Stimulated activated CD4-positive, alpha-beta T cell treated with anti-CD3 and anti-CD28 coated beads, Interleukin-4, amount 100 ng/mL, for 48 hours (primary cell): ENCODE results near the gene CARS1.
A peak's percentile ranks its signal among the peaks of the same experiment; 100 is the strongest.

Source experiments
- DNase-seq, 2 donors: peaks; one replicate each; pipeline ENCODE4 v3.0.0-alpha.2; 2020; ENCODE audit warnings: low read depth in 2 of 2

Gene CARS1

GRCh38 chr11:2991452-2992233 is 65.6 kb downstream of the CARS1 start:
- peak; percentile 24 to 55 for DNase-seq

GRCh38 chr11:2990617-2991451 is 66.4 kb downstream of the CARS1 start:
- peak; percentile 24 to 46 for DNase-seq

GRCh38 chr11:2989551-2989950 is 67.7 kb downstream of the CARS1 start:
- DNase-seq, result no peak

GRCh38 chr11:2989006-2989405 is 68.2 kb downstream of the CARS1 start:
- DNase-seq, result no peak

- DNase-seq, result no peak
These were observed 69.1 kb downstream of the CARS1 start for GRCh38 chr11:2987881-2988861.

GRCh38 chr11:2983908-2984307 is 73.3 kb downstream of the CARS1 start:
- DNase-seq, result no peak

- no peak for DNase-seq
These were observed 75.0 kb downstream of the CARS1 start for GRCh38 chr11:2982214-2982613.

- no peak for DNase-seq
These were observed 76.1 kb downstream of the CARS1 start for GRCh38 chr11:2981130-2981529.

GRCh38 chr11:2980168-2980840 is 76.9 kb downstream of the CARS1 start:
- DNase-seq, result no peak

GRCh38 chr11:2977113-2977512 is 80.1 kb downstream of the CARS1 start:
- DNase-seq, result no peak

- no peak for DNase-seq
These were observed 80.7 kb downstream of the CARS1 start for GRCh38 chr11:2976294-2977063.

- DNase-seq, result peak; percentile 12 to 28
These were observed 81.6 kb downstream of the CARS1 start for GRCh38 chr11:2975594-2975993.

- DNase-seq, result no peak
These were observed 83.0 kb downstream of the CARS1 start for GRCh38 chr11:2974272-2974671.

GRCh38 chr11:2968341-2968900 is 88.8 kb downstream of the CARS1 start:
- no peak for DNase-seq

GRCh38 chr11:2964782-2965181 is 92.4 kb downstream of the CARS1 start:
- no peak for DNase-seq

- DNase-seq, result no peak
These were observed 93.5 kb downstream of the CARS1 start for GRCh38 chr11:2963761-2964160.

GRCh38 chr11:2963112-2963754 is 94.0 kb downstream of the CARS1 start:
- no peak for DNase-seq

- no peak for DNase-seq
These were observed 96.1 kb downstream of the CARS1 start for GRCh38 chr11:2961080-2961479.

- no peak for DNase-seq
These were observed 97.1 kb downstream of the CARS1 start for GRCh38 chr11:2960139-2960538.

- DNase-seq, result no peak
These were observed 99.0 kb downstream of the CARS1 start for GRCh38 chr11:2958251-2958650.
